Naive thymus-derived CD8-positive, alpha-beta T cell (primary cell): ENCODE measurements around the gene MIOX. TPM values are rescaled to one million over a fixed set of nuclear protein-coding genes. Genes with fewer than 3 reads are reported as not detected.

Source experiments
- ATAC-seq, 2 donors: fragments of 150-1000 bp; cut with Tn5 transposase in 1 of 2; sonication (Bioruptor Pico), chemical (Tn5 transposase) in 1 of 2; 1 replicate in 1 of 2; 2 replicates in 1 of 2; pipeline ENCODE4 v1.10.0; 2021; ENCODE audit warnings: mild to moderate bottlenecking in 2 of 2, moderate library complexity in 2 of 2
- POLR2A ChIA-PET: fragments of 350-600 bp; sonication (Branson Sonifier 250); formaldehyde crosslinking; loops from one replicate; lab custom pipeline; 2021; ENCODE audit warnings: antibody characterized with exemption; lab: Charles Lee
- DNase-seq, 10 donors: peaks; one replicate each; pipeline versions ENCODE4 v3.0.0 to v3.0.0-alpha.2; 2020 to 2022
- H3K27ac Mint-ChIP-seq, 10 donors: one replicate each; pipeline ENCODE4 v1.8.0; 2020 to 2022; ENCODE audit warnings: mild to moderate bottlenecking in 10 of 10, mixed read lengths in 10 of 10, moderate library complexity in 4 of 10, inconsistent platforms in 1 of 10
- H3K27me3 Mint-ChIP-seq, 5 donors: one replicate each; pipeline ENCODE4 v1.8.0; 2021 to 2022; ENCODE audit warnings: mixed read lengths in 5 of 5
- H3K36me3 Mint-ChIP-seq, 3 donors: one replicate each; pipeline ENCODE4 v1.8.0; 2020 to 2022; ENCODE audit warnings: mixed read lengths in 3 of 3, mild to moderate bottlenecking in 2 of 3, inconsistent platforms in 1 of 3
- H3K4me1 Mint-ChIP-seq, 4 donors: one replicate each; pipeline ENCODE4 v1.8.0; 2021 to 2022; ENCODE audit warnings: mixed read lengths in 4 of 4
- H3K4me3 Mint-ChIP-seq, 10 donors: one replicate each; pipeline ENCODE4 v1.8.0; 2020 to 2022; ENCODE audit warnings: mild to moderate bottlenecking in 10 of 10, mixed read lengths in 10 of 10, moderate library complexity in 6 of 10, inconsistent platforms in 1 of 10
- H3K9me3 Mint-ChIP-seq, 9 donors: one replicate each; pipeline ENCODE4 v1.8.0; 2020 to 2022; ENCODE audit warnings: mixed read lengths in 9 of 9, mild to moderate bottlenecking in 3 of 9, inconsistent platforms in 1 of 9, moderate library complexity in 1 of 9
- polyA plus RNA-seq, 3 donors: library from polyadenylated mRNA; unstranded; fragments of 300-500 nt; fragmentation: Illumina TruSeq; gene quantifications; one replicate each; pipeline ENCODE4 v1.2.3, GENCODE V29; 2021
- total RNA-seq, 8 experiments: library from RNA in 2 of 8; stranded (reverse) in 2 of 8; gene quantifications; one replicate each; pipeline ENCODE4 v1.2.3 and lab custom pipeline; 2021 to 2026

Gene MIOX
- total and polyA plus RNA-seq, 5 experiments from 2014 or later = 0.39 to 0.52 TPM; not detected in 3

GRCh38 chr22:50502628-50503474 lies 16.2 kb downstream of the MIOX start:
- DNase-seq (no peak), ATAC-seq (no peak)
- Mint-ChIP-seq H3K4me3 (no peak overlapping the region), H3K27ac (no peak overlapping the region), H3K36me3 (peaks cover 0 to 5% (median 0%) of the 10 kb centered on the region in 3 donors), H3K27me3 (no peaks in the 10 kb centered on the region), H3K4me1 (peaks cover 2 to 11% (median 9%) of the 10 kb centered on the region in 4 donors), H3K9me3 (no peaks in the 10 kb centered on the region)
- POLR2A ChIA-PET = interaction anchor here (0.6 to 1.7 kb wide), 3 partner anchors 23 to 674 kb away, joined by 3 to 5 read pairs (median 3); partner anchors contain the start of gene SCO2

GRCh38 chr22:50503475-50504145 lies 17.0 kb downstream of the MIOX start:
- H3K27me3 Mint-ChIP-seq = no peaks in the 10 kb centered on the region
- POLR2A ChIA-PET = interaction anchor here (0.6 to 1.7 kb wide), 3 partner anchors 22 to 675 kb away, joined by 3 to 5 read pairs (median 3); partner anchors contain the start of gene SCO2

GRCh38 chr22:50504369-50505211 lies 17.9 kb downstream of the MIOX start:
- peaks cover 0 to 5% (median 0%) of the 10 kb centered on the region in 3 donors for H3K36me3 Mint-ChIP-seq
- no peak overlapping the region for H3K4me3 Mint-ChIP-seq
- peaks cover 2 to 19% (median 14%) of the 10 kb centered on the region in 4 donors for H3K4me1 Mint-ChIP-seq
- DNase-seq = no peak
- POLR2A ChIA-PET = interaction anchor here (0.6 to 7.9 kb wide), 5 partner anchors 8 to 60 kb away, joined by 3 to 128 read pairs (median 4); partner anchors contain the start of gene SCO2
- no peak overlapping the region for H3K27ac Mint-ChIP-seq
- H3K27me3 Mint-ChIP-seq = no peaks in the 10 kb centered on the region
- no peaks in the 10 kb centered on the region for H3K9me3 Mint-ChIP-seq
- no peak for ATAC-seq

More at GRCh38 chr22:50503475-50504145, 17.0 kb downstream of the MIOX start:
- H3K4me1 Mint-ChIP-seq = peaks cover 2 to 10% (median 6%) of the 10 kb centered on the region in 4 donors
- no peak overlapping the region for H3K4me3 Mint-ChIP-seq
- H3K27ac Mint-ChIP-seq = no peak overlapping the region
- ATAC-seq = no peak
- DNase-seq = no peak
- peaks cover 0 to 5% (median 0%) of the 10 kb centered on the region in 3 donors for H3K36me3 Mint-ChIP-seq
- H3K9me3 Mint-ChIP-seq = no peaks in the 10 kb centered on the region

- Mint-ChIP-seq H3K4me1 (peaks cover 2 to 19% (median 15%) of the 10 kb centered on the region in 4 donors), H3K27me3 (no peaks in the 10 kb centered on the region), H3K9me3 (no peaks in the 10 kb centered on the region), H3K36me3 (peaks cover 0 to 5% (median 0%) of the 10 kb centered on the region in 3 donors), H3K4me3 (peak overlapping the region in 5 of 10 donors; percentile 10 to 94 (median 23)), H3K27ac (peak overlapping the region in 1 of 10 donors; percentile 29)
- ATAC-seq (no peak), DNase-seq (no peak)
- POLR2A ChIA-PET = interaction anchor here (0.6 to 7.9 kb wide), 6 partner anchors 8 to 61 kb away, joined by 3 to 128 read pairs (median 4); partner anchors contain the start of gene SCO2
Measured at GRCh38 chr22:50505276-50505775, 18.7 kb downstream of the MIOX start.

GRCh38 chr22:50505776-50506610 lies 19.3 kb downstream of the MIOX start:
- Mint-ChIP-seq H3K9me3 (no peaks in the 10 kb centered on the region), H3K27ac (peak overlapping the region in 3 of 10 donors; percentile 29 to 92 (median 38)), H3K4me3 (peak overlapping the region; percentile 15 to 95 (median 91)), H3K4me1 (peaks cover 2 to 19% (median 15%) of the 10 kb centered on the region in 4 donors), H3K36me3 (peaks cover 0 to 5% (median 0%) of the 10 kb centered on the region in 3 donors), H3K27me3 (no peaks in the 10 kb centered on the region)
- ATAC-seq = no peak
- DNase-seq = no peak
- POLR2A ChIA-PET = interaction anchor here (0.8 to 7.9 kb wide), 7 partner anchors 13 to 254 kb away, joined by 3 to 128 read pairs (median 8); partner anchors contain the start of gene SCO2

- H3K36me3 Mint-ChIP-seq = peaks cover 0 to 7% (median 0%) of the 10 kb centered on the region in 3 donors
- H3K4me3 Mint-ChIP-seq = peak overlapping the region; percentile 88 to 95 (median 92)
- peaks cover 2 to 19% (median 15%) of the 10 kb centered on the region in 4 donors for H3K4me1 Mint-ChIP-seq
- DNase-seq = no peak
- no peak for ATAC-seq
- no peaks in the 10 kb centered on the region for H3K9me3 Mint-ChIP-seq
- H3K27ac Mint-ChIP-seq = peak overlapping the region; percentile 67 to 95 (median 91)
- POLR2A ChIA-PET = interaction anchor here (0.8 to 7.9 kb wide), 13 partner anchors 8 to 261 kb away, joined by 3 to 128 read pairs (median 6); partner anchors contain the start of genes DENND6B, SCO2 and TYMP
- no peaks in the 10 kb centered on the region for H3K27me3 Mint-ChIP-seq
Measured at GRCh38 chr22:50506611-50507420, 20.2 kb downstream of the MIOX start.

GRCh38 chr22:50507421-50507990 lies 20.8 kb downstream of the MIOX start, which contains the start of gene LMF2:
LMF2 (minus strand) TSS chr22:50507702; CDS start chr22:50507675, 27 bp downstream.
- ATAC-seq (peak; percentile 79 to 85), DNase-seq (peak; percentile 80 to 96 (median 90))
- H3K4me1 Mint-ChIP-seq = peaks cover 2 to 23% (median 16%) of the 10 kb centered on the region in 4 donors
- peak within 1 kb of the TSS; percentile 90 to 96 (median 94) for H3K4me3 Mint-ChIP-seq
- H3K36me3 Mint-ChIP-seq = peaks cover 0 to 10% (median 0%) of the 10 kb centered on the region in 3 donors
- peak within 1 kb of the TSS; percentile 85 to 100 (median 96) for H3K27ac Mint-ChIP-seq
- POLR2A ChIA-PET = interaction anchor here (0.6 to 7.9 kb wide), 33 partner anchors 9 to 306 kb away, joined by 3 to 128 read pairs (median 4); partner anchors contain the start of genes ARSA, CHKB, DENND6B and SCO2
- H3K9me3 Mint-ChIP-seq = no peaks in the 10 kb centered on the region
- no peaks in the 10 kb centered on the region for H3K27me3 Mint-ChIP-seq

GRCh38 chr22:50507991-50508884 lies 21.6 kb downstream of the MIOX start, which contains the start of gene NCAPH2:
NCAPH2 (plus strand) TSS chr22:50508224; CDS start chr22:50508338, 114 bp downstream.
- ATAC-seq (peak; percentile 73 to 77), DNase-seq (peak in 8 of 10 donors; percentile 95 to 98 (median 97))
- H3K9me3 Mint-ChIP-seq = no peaks in the 10 kb centered on the region
- no peaks in the 10 kb centered on the region for H3K27me3 Mint-ChIP-seq
- H3K36me3 Mint-ChIP-seq = peaks cover 0 to 14% (median 0%) of the 10 kb centered on the region in 3 donors
- peak within 1 kb of the TSS; percentile 90 to 96 (median 94) for H3K4me3 Mint-ChIP-seq
- POLR2A ChIA-PET = interaction anchor here (0.6 to 7.9 kb wide), 33 partner anchors 10 to 307 kb away, joined by 3 to 128 read pairs (median 4); partner anchors contain the start of genes ARSA, CHKB, DENND6B and SCO2
- H3K27ac Mint-ChIP-seq = peak within 1 kb of the TSS; percentile 85 to 100 (median 96)
- H3K4me1 Mint-ChIP-seq = peaks cover 2 to 25% (median 16%) of the 10 kb centered on the region in 4 donors
